Measurements from ENCODE around the gene POPDC2.

DNA sequence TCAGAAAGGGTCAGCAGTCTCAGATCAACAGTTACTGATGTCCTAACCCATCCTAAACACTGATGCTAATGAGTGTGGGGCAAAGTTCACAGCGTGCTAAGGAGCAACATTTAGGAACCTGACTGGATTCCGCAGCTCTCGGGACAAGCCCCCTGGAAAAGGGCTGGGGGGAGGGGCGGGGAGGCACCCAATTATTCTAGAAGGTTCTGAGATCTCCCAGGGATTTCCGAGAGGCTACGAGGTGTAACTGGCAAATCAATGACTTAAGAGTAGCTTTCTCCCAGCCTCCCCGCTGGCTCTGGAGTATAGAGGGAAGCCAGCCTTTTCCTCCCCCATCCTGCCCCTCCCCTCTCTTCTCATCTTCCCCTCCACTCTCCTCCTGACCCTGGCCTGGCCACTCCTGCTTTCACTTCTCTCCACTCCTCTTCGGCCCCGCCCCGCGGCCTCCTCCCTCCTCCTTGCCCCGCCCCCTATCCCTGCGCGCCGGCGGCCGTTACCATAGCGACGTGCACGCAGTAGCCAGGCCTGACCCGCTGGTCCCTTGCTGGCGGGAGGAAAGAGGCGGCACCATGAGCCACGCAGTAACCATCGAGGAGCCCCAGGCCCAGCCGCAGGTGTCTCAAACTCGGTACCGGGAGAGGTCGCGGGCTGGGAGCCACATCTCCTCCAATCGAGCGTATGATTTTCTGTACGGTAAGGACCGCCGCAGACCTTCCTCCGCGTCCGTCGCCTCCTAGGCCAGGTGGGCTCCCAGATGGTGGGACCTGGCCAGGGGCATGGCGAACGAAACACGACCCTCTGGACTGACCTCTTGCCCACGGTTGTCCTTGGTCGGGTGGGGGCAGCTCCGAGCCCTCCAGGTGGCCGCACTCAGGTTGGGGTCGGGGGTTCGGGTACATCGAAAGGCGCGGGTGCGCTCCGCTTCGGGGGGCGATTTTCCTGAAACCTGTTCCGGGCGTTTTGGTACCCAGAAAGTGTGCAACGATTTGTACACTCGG is 42.4 kb upstream of the POPDC2 start, which contains the start of gene CFAP91:
- no peak for TF ChIP-seq RARB (CRISPR knock-in tag; IDR thresholded peaks at IDR 0.05)
- TF ChIP-seq OSR1 (CRISPR knock-in tag; IDR thresholded peaks at IDR 0.05) = no peak
- TF ChIP-seq, protein P1, sequence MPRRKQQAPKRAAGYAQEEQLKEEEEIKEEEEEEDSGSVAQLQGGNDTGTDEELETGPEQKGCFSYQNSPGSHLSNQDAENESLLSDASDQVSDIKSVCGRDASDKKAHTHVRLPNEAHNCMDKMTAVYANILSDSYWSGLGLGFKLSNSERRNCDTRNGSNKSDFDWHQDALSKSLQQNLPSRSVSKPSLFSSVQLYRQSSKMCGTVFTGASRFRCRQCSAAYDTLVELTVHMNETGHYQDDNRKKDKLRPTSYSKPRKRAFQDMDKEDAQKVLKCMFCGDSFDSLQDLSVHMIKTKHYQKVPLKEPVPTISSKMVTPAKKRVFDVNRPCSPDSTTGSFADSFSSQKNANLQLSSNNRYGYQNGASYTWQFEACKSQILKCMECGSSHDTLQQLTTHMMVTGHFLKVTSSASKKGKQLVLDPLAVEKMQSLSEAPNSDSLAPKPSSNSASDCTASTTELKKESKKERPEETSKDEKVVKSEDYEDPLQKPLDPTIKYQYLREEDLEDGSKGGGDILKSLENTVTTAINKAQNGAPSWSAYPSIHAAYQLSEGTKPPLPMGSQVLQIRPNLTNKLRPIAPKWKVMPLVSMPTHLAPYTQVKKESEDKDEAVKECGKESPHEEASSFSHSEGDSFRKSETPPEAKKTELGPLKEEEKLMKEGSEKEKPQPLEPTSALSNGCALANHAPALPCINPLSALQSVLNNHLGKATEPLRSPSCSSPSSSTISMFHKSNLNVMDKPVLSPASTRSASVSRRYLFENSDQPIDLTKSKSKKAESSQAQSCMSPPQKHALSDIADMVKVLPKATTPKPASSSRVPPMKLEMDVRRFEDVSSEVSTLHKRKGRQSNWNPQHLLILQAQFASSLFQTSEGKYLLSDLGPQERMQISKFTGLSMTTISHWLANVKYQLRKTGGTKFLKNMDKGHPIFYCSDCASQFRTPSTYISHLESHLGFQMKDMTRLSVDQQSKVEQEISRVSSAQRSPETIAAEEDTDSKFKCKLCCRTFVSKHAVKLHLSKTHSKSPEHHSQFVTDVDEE (CRISPR knock-in tag; IDR thresholded peaks at IDR 0.05) = no peak
- no peak for TF ChIP-seq TCF4 (CRISPR knock-in tag; IDR thresholded peaks at IDR 0.05; ENCODE audit: borderline replicate concordance)
- TF ChIP-seq ZFP3 (CRISPR knock-in tag; IDR thresholded peaks at IDR 0.05) = no peak
- TF ChIP-seq, protein P2, sequence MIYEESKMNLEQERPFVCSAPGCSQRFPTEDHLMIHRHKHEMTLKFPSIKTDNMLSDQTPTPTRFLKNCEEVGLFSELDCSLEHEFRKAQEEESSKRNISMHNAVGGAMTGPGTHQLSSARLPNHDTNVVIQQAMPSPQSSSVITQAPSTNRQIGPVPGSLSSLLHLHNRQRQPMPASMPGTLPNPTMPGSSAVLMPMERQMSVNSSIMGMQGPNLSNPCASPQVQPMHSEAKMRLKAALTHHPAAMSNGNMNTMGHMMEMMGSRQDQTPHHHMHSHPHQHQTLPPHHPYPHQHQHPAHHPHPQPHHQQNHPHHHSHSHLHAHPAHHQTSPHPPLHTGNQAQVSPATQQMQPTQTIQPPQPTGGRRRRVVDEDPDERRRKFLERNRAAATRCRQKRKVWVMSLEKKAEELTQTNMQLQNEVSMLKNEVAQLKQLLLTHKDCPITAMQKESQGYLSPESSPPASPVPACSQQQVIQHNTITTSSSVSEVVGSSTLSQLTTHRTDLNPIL (CRISPR knock-in tag; IDR thresholded peaks at IDR 0.05; ENCODE audit: low read depth) = no peak
- TF ChIP-seq, protein P3, sequence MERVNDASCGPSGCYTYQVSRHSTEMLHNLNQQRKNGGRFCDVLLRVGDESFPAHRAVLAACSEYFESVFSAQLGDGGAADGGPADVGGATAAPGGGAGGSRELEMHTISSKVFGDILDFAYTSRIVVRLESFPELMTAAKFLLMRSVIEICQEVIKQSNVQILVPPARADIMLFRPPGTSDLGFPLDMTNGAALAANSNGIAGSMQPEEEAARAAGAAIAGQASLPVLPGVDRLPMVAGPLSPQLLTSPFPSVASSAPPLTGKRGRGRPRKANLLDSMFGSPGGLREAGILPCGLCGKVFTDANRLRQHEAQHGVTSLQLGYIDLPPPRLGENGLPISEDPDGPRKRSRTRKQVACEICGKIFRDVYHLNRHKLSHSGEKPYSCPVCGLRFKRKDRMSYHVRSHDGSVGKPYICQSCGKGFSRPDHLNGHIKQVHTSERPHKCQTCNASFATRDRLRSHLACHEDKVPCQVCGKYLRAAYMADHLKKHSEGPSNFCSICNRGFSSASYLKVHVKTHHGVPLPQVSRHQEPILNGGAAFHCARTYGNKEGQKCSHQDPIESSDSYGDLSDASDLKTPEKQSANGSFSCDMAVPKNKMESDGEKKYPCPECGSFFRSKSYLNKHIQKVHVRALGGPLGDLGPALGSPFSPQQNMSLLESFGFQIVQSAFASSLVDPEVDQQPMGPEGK (CRISPR knock-in tag; IDR thresholded peaks at IDR 0.05; ENCODE audit: borderline replicate concordance) = no peak
- TF ChIP-seq BACH2 (CRISPR knock-in tag; IDR thresholded peaks at IDR 0.05; ENCODE audit: borderline replicate concordance) = no peak
- TF ChIP-seq ISL1 (CRISPR knock-in tag; IDR thresholded peaks at IDR 0.05) = no peak
- TF ChIP-seq CSDC2 (CRISPR knock-in tag; IDR thresholded peaks at IDR 0.05) = no peak; the same call in 1 of the 2 replicates
